ENCODE results near the gene SLC35F1.

DNA sequence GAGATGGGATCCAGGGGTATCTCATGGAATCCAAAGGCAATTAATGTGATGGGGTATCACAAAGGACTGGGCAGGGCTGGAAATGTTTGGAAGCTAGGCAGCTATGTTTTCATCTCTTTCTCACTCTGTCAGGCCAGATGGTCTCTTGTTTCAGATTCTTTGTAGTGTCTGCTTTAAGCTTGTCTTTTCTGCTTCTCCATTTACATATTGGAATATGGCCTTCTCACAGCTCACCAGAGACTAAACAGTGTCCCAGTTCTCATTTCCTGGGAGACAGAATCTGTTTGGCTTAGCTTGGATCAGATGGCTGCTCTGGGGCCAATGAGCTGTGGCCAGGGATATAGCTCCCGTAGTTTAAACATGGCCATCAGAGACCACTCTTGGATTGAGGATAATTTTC, 78.9 kb downstream of the SLC35F1 start:
- TF ChIP-seq, protein P1, sequence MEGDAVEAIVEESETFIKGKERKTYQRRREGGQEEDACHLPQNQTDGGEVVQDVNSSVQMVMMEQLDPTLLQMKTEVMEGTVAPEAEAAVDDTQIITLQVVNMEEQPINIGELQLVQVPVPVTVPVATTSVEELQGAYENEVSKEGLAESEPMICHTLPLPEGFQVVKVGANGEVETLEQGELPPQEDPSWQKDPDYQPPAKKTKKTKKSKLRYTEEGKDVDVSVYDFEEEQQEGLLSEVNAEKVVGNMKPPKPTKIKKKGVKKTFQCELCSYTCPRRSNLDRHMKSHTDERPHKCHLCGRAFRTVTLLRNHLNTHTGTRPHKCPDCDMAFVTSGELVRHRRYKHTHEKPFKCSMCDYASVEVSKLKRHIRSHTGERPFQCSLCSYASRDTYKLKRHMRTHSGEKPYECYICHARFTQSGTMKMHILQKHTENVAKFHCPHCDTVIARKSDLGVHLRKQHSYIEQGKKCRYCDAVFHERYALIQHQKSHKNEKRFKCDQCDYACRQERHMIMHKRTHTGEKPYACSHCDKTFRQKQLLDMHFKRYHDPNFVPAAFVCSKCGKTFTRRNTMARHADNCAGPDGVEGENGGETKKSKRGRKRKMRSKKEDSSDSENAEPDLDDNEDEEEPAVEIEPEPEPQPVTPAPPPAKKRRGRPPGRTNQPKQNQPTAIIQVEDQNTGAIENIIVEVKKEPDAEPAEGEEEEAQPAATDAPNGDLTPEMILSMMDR (IDR thresholded peaks at IDR 0.05; ENCODE audit: borderline replicate concordance, extremely low read depth, low read length, poor library complexity, severe bottlenecking) = no peak
- TF ChIP-seq EZH2 (IDR thresholded peaks at IDR 0.05; ENCODE audit: borderline replicate concordance, low read depth, low read length, severe bottlenecking) = no peak
